Naive thymus-derived CD4-positive, alpha-beta T cell (primary cell): ENCODE measurements around the gene LEFTY1. TPM values are rescaled to one million over a fixed set of nuclear protein-coding genes. Genes with fewer than 3 reads are reported as not detected.

ENCODE experiments used
- ATAC-seq: fragments of 150-1000 bp; cut with Tn5 transposase; 2 replicates; pipeline ENCODE4 v1.10.0; 2021; ENCODE audit warnings: mild to moderate bottlenecking, moderate library complexity
- CTCF ChIA-PET: fragments of 350-600 bp; sonication (Branson Sonifier 250); formaldehyde crosslinking; loops from one replicate; lab custom pipeline; 2021; ENCODE audit warnings: antibody characterized with exemption; lab: Charles Lee
- POLR2A ChIA-PET: fragments of 350-600 bp; sonication (Branson Sonifier 250); formaldehyde crosslinking; loops from one replicate; lab custom pipeline; 2021; ENCODE audit warnings: antibody characterized with exemption, inconsistent platforms; lab: Charles Lee
- DNase-seq, 9 donors: peaks; one replicate each; pipeline versions ENCODE4 v3.0.0 to v3.0.0-alpha.2; 2020 to 2022; ENCODE audit warnings: mixed read lengths in 1 of 9
- H3K27ac ChIP-seq: one replicate; pipeline ENCODE4 v1.7.0; 2013; ENCODE audit warnings: mild to moderate bottlenecking, low read depth, low read length, moderate library complexity
- H3K27me3 ChIP-seq, 2 donors: one replicate each; pipeline ENCODE4 v1.7.0; 2013; ENCODE audit warnings: low read length in 2 of 2, mild to moderate bottlenecking in 2 of 2, moderate library complexity in 2 of 2; ENCODE audit not compliant: control insufficient read depth in 2 of 2, insufficient read depth in 2 of 2
- H3K36me3 ChIP-seq, 3 experiments: 1 replicate in 2 of 3; 2 replicates in 1 of 3; pipeline ENCODE4 v1.7.0; 2013; ENCODE audit warnings: low read length in 3 of 3, mild to moderate bottlenecking in 3 of 3, moderate library complexity in 1 of 3; ENCODE audit not compliant: insufficient read depth in 3 of 3, control insufficient read depth in 2 of 3
- H3K4me1 ChIP-seq, 2 donors: one replicate each; pipeline ENCODE4 v1.7.0; 2013; ENCODE audit warnings: low read length in 2 of 2, mild to moderate bottlenecking in 2 of 2, moderate library complexity in 1 of 2; ENCODE audit not compliant: control insufficient read depth in 2 of 2, insufficient read depth in 2 of 2
- H3K4me3 ChIP-seq: 2 replicates; pipeline ENCODE4 v1.7.0; 2013; ENCODE audit warnings: mild to moderate bottlenecking, low read length
- H3K9me3 ChIP-seq, 3 experiments: 1 replicate in 2 of 3; 2 replicates in 1 of 3; pipeline ENCODE4 v1.7.0; 2013; ENCODE audit warnings: low read length in 3 of 3; ENCODE audit not compliant: control insufficient read depth in 2 of 3
- H3K27ac Mint-ChIP-seq, 9 donors: one replicate each; pipeline ENCODE4 v1.8.0; 2020 to 2022; ENCODE audit warnings: mixed read lengths in 9 of 9, mild to moderate bottlenecking in 8 of 9, moderate library complexity in 5 of 9, inconsistent platforms in 2 of 9
- H3K27me3 Mint-ChIP-seq, 5 donors: one replicate each; pipeline ENCODE4 v1.8.0; 2021 to 2022; ENCODE audit warnings: mixed read lengths in 5 of 5, mild to moderate bottlenecking in 1 of 5
- H3K36me3 Mint-ChIP-seq, 5 donors: one replicate each; pipeline ENCODE4 v1.8.0; 2020 to 2022; ENCODE audit warnings: mixed read lengths in 5 of 5, mild to moderate bottlenecking in 3 of 5, inconsistent platforms in 1 of 5
- H3K4me1 Mint-ChIP-seq, 7 donors: one replicate each; pipeline ENCODE4 v1.8.0; 2020 to 2022; ENCODE audit warnings: mixed read lengths in 7 of 7, mild to moderate bottlenecking in 3 of 7, inconsistent platforms in 1 of 7
- H3K4me3 Mint-ChIP-seq, 10 donors: one replicate each; pipeline ENCODE4 v1.8.0; 2020 to 2022; ENCODE audit warnings: mild to moderate bottlenecking in 10 of 10, mixed read lengths in 10 of 10, moderate library complexity in 6 of 10, inconsistent platforms in 2 of 10
- H3K9me3 Mint-ChIP-seq, 11 donors: one replicate each; pipeline ENCODE4 v1.8.0; 2020 to 2022; ENCODE audit warnings: mixed read lengths in 11 of 11, mild to moderate bottlenecking in 4 of 11, inconsistent platforms in 1 of 11, moderate library complexity in 1 of 11
- intact Hi-C, 2 donors: fragments of 100-400 bp; cut with micrococcal nuclease; formaldehyde crosslinking; loops; one replicate each; pipeline ENCODE4 v1.15.1; 2023
- polyA plus RNA-seq, 2 donors: library from polyadenylated mRNA; unstranded; fragments of 300-500 nt; fragmentation: Illumina TruSeq; gene quantifications; one replicate each; pipeline ENCODE4 v1.2.3, GENCODE V29; 2021
- total RNA-seq, 6 experiments: library from RNA in 5 of 6; stranded (reverse) in 5 of 6; gene quantifications; 1 replicate in 5 of 6; 2 replicates in 1 of 6; pipeline ENCODE4 v1.2.3 and lab custom pipeline; 2021 to 2026

The LEFTY1 gene
- total and polyA plus RNA-seq, 7 experiments from 2014 or later = 0.84 to 0.85 TPM; not detected in 5

- peaks cover 0 to 2% (median 0%) of the 10 kb centered on the region in 11 donors for H3K9me3 Mint-ChIP-seq
- ATAC-seq = peak; percentile 29
- Histone ChIP-seq H3K9me3 (no peaks in the 10 kb centered on the region), H3K4me1 (peaks cover 31 to 49% of the 10 kb centered on the region in 2 donors), H3K4me3 (no peak overlapping the region), H3K27me3 (no peaks in the 10 kb centered on the region), H3K27ac (peak overlapping the region; percentile 18), H3K36me3 (peaks cover 30 to 98% (median 42%) of the 10 kb centered on the region in 3 experiments)
- peaks cover 35 to 76% (median 56%) of the 10 kb centered on the region in 7 donors for H3K4me1 Mint-ChIP-seq
- CTCF ChIA-PET = no interaction called here
- intact Hi-C loops = no loop called here
- H3K4me3 Mint-ChIP-seq = no peak overlapping the region
- peaks cover 18 to 63% (median 32%) of the 10 kb centered on the region in 5 donors for H3K36me3 Mint-ChIP-seq
- no peaks in the 10 kb centered on the region for H3K27me3 Mint-ChIP-seq
- peak overlapping the region; percentile 28 to 98 (median 76) for H3K27ac Mint-ChIP-seq
- no peak for DNase-seq
- POLR2A ChIA-PET = interaction anchor here (0.6 to 2.3 kb wide), 8 partner anchors 8 to 195 kb away, joined by 3 to 7 read pairs (median 3); partner anchors contain the start of genes PYCR2 and TMEM63A
These were observed 37.1 kb downstream of the LEFTY1 start for GRCh38 chr1:225851805-225852204.

- POLR2A ChIA-PET = interaction anchor here (0.6 to 3.8 kb wide), 5 partner anchors 23 to 149 kb away, joined by 3 to 21 read pairs (median 4); partner anchors contain the start of genes SRP9 and TMEM63A
- Mint-ChIP-seq H3K27me3 (no peaks in the 10 kb centered on the region), H3K4me3 (peak overlapping the region in 7 of 10 donors; percentile 5 to 78 (median 34)), H3K9me3 (peaks cover 0 to 2% (median 0%) of the 10 kb centered on the region in 11 donors), H3K27ac (peak overlapping the region in 7 of 9 donors; percentile 85 to 98 (median 92)), H3K36me3 (peaks cover 15 to 57% (median 26%) of the 10 kb centered on the region in 5 donors), H3K4me1 (peaks cover 24 to 71% (median 52%) of the 10 kb centered on the region in 7 donors)
- Histone ChIP-seq H3K4me1 (peaks cover 31 to 49% of the 10 kb centered on the region in 2 donors), H3K27me3 (no peaks in the 10 kb centered on the region), H3K36me3 (peaks cover 26 to 98% (median 29%) of the 10 kb centered on the region in 3 experiments), H3K4me3 (no peak overlapping the region), H3K27ac (peak overlapping the region; percentile 63), H3K9me3 (no peaks in the 10 kb centered on the region)
- no peak for DNase-seq
- intact Hi-C loops = no loop called here
- no peak for ATAC-seq
- CTCF ChIA-PET = interaction anchor here (1.0 to 1.4 kb wide), 2 partner anchors 61 to 73 kb away, joined by 3 to 5 read pairs; partner anchors contain the start of gene SRP9
These were observed 38.6 kb downstream of the LEFTY1 start for GRCh38 chr1:225850370-225850769.

GRCh38 chr1:225849925-225850324 is 39.0 kb downstream of the LEFTY1 start:
- CTCF ChIA-PET = interaction anchor here (1.0 to 1.4 kb wide), 2 partner anchors 61 to 72 kb away, joined by 3 to 5 read pairs; partner anchors contain the start of gene SRP9
- H3K9me3 Mint-ChIP-seq = peaks cover 0 to 2% (median 0%) of the 10 kb centered on the region in 11 donors
- peak overlapping the region; percentile 63 for H3K27ac ChIP-seq

GRCh38 chr1:225848030-225848955 is 40.7 kb downstream of the LEFTY1 start:
- H3K27ac ChIP-seq = peak overlapping the region; percentile 63
- ATAC-seq (peak; percentile 70), DNase-seq (peak in 7 of 9 donors; percentile 21 to 57 (median 42))
- H3K36me3 ChIP-seq = peaks cover 17 to 79% (median 18%) of the 10 kb centered on the region in 3 experiments
- H3K27me3 Mint-ChIP-seq = no peaks in the 10 kb centered on the region
- H3K4me1 Mint-ChIP-seq = peaks cover 27 to 60% (median 48%) of the 10 kb centered on the region in 7 donors
- ChIA-PET POLR2A (interaction anchor here (0.6 to 3.8 kb wide), 10 partner anchors 11 to 150 kb away, joined by 3 to 21 read pairs (median 4); partner anchors contain the start of genes PYCR2, SRP9 and TMEM63A), CTCF (interaction anchor here (1.0 kb wide), 1 partner anchor 29 kb away, joined by 4 read pairs; no protein-coding TSS in a partner anchor)
- H3K4me1 ChIP-seq = peaks cover 31 to 49% of the 10 kb centered on the region in 2 donors
- H3K4me3 Mint-ChIP-seq = peak overlapping the region in 9 of 10 donors; percentile 32 to 78 (median 66)
- no peaks in the 10 kb centered on the region for H3K27me3 ChIP-seq
- peaks cover 4 to 40% (median 16%) of the 10 kb centered on the region in 5 donors for H3K36me3 Mint-ChIP-seq
- intact Hi-C loops = loop anchor here (1.0 to 5.0 kb wide), 6 partner anchors 19 to 371 kb away; partner anchors contain the start of gene SRP9 (in 2 of the 2)
- no peaks in the 10 kb centered on the region for H3K9me3 ChIP-seq
- peaks cover 0 to 2% (median 0%) of the 10 kb centered on the region in 11 donors for H3K9me3 Mint-ChIP-seq
- no peak overlapping the region for H3K4me3 ChIP-seq
- H3K27ac Mint-ChIP-seq = peak overlapping the region; percentile 7 to 98 (median 92)

More at GRCh38 chr1:225849925-225850324, 39.0 kb downstream of the LEFTY1 start:
- peak overlapping the region in 9 of 10 donors; percentile 5 to 78 (median 51) for H3K4me3 Mint-ChIP-seq
- peak overlapping the region in 8 of 9 donors; percentile 84 to 98 (median 91) for H3K27ac Mint-ChIP-seq
- H3K36me3 Mint-ChIP-seq = peaks cover 14 to 55% (median 26%) of the 10 kb centered on the region in 5 donors
- DNase-seq (peak in 2 of 9 donors; percentile 28 to 35), ATAC-seq (peak; percentile 28)
- Histone ChIP-seq H3K4me3 (no peak overlapping the region), H3K9me3 (no peaks in the 10 kb centered on the region), H3K4me1 (peaks cover 31 to 49% of the 10 kb centered on the region in 2 donors), H3K27me3 (no peaks in the 10 kb centered on the region), H3K36me3 (peaks cover 26 to 95% (median 29%) of the 10 kb centered on the region in 3 experiments)
- H3K4me1 Mint-ChIP-seq = peaks cover 24 to 71% (median 52%) of the 10 kb centered on the region in 7 donors
- POLR2A ChIA-PET = interaction anchor here (1.4 to 3.8 kb wide), 4 partner anchors 24 to 150 kb away, joined by 4 to 21 read pairs (median 12); partner anchors contain the start of genes SRP9 and TMEM63A
- H3K27me3 Mint-ChIP-seq = no peaks in the 10 kb centered on the region
- intact Hi-C loops = loop anchor here (2.0 to 5.0 kb wide), 5 partner anchors 17 to 373 kb away; partner anchors contain the start of gene SRP9 (in 2 of the 2)

- Histone ChIP-seq H3K36me3 (peaks cover 12 to 72% (median 17%) of the 10 kb centered on the region in 3 experiments), H3K27ac (peak overlapping the region; percentile 63), H3K4me1 (peaks cover 31 to 47% of the 10 kb centered on the region in 2 donors), H3K4me3 (no peak overlapping the region), H3K27me3 (no peaks in the 10 kb centered on the region), H3K9me3 (no peaks in the 10 kb centered on the region)
- POLR2A ChIA-PET = interaction anchor here (0.8 to 3.8 kb wide), 4 partner anchors 34 to 151 kb away, joined by 4 to 21 read pairs (median 13); partner anchors contain the start of genes PYCR2, SRP9 and TMEM63A
- H3K36me3 Mint-ChIP-seq = peaks cover 4 to 35% (median 16%) of the 10 kb centered on the region in 5 donors
- no peaks in the 10 kb centered on the region for H3K27me3 Mint-ChIP-seq
- peak overlapping the region in 3 of 10 donors; percentile 66 to 78 (median 77) for H3K4me3 Mint-ChIP-seq
- ATAC-seq (no peak), DNase-seq (no peak)
- peaks cover 0 to 2% (median 0%) of the 10 kb centered on the region in 11 donors for H3K9me3 Mint-ChIP-seq
- peaks cover 27 to 61% (median 47%) of the 10 kb centered on the region in 7 donors for H3K4me1 Mint-ChIP-seq
- intact Hi-C loops = loop anchor here (1.0 to 5.0 kb wide), 6 partner anchors 19 to 370 kb away; partner anchors contain the start of gene SRP9 (in 2 of the 2)
- H3K27ac Mint-ChIP-seq = peak overlapping the region in 8 of 9 donors; percentile 76 to 98 (median 91)
- CTCF ChIA-PET = interaction anchor here (0.5 to 1.2 kb wide), 3 partner anchors 23 to 63 kb away, joined by 3 to 4 read pairs (median 3); no protein-coding TSS in a partner anchor
These were observed 41.3 kb downstream of the LEFTY1 start for GRCh38 chr1:225847610-225848009.
